Adrenal gland (tissue), 5 donors: ENCODE data around the gene RAD51B.

Experiments
- POLR2A ChIP-seq, 2 donors: fragments of 450-650 bp; IDR thresholded peaks; one replicate each; pipeline ENCODE4 v1.6.1; 2017; ENCODE audit warnings: antibody characterized with exemption in 2 of 2, mild to moderate bottlenecking in 2 of 2, moderate library complexity in 1 of 2
- TF ChIP-seq, protein P1 (sequence below), 6 experiments: fragments of 450-650 bp in 4 of 6; fragments of 200-600 bp in 2 of 6; sonication (generic) in 1 of 6; IDR thresholded peaks; 1 replicate in 5 of 6; 2 replicates in 1 of 6; pipeline versions ENCODE4 v1.5.1 to v1.8.0; 2016 to 2021; ENCODE audit warnings: antibody characterized with exemption in 6 of 6, mild to moderate bottlenecking in 2 of 6, moderate library complexity in 1 of 6
- donor health status: DM: no; HTN: no; CAD: no.

DNA sequence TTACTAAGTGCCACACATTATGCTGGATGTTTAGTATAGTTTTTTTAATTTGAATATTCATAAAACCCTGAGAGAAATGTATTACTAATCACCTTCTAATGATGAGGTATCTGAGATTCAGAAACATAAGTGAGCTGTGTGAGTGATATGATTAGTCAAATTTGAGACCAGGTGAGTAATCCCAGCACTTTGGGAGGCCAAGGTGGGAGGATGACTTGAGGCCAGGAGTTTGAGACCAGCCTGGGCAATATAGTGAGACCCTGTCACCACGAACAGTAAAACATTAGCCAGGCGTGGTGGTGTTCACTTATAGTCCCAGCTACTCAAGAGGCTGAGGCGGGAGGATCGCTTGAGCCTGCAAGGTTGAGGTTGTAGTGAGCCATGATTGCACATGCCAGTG, 438.4 kb downstream of the RAD51B start:
- TF ChIP-seq, protein P1, sequence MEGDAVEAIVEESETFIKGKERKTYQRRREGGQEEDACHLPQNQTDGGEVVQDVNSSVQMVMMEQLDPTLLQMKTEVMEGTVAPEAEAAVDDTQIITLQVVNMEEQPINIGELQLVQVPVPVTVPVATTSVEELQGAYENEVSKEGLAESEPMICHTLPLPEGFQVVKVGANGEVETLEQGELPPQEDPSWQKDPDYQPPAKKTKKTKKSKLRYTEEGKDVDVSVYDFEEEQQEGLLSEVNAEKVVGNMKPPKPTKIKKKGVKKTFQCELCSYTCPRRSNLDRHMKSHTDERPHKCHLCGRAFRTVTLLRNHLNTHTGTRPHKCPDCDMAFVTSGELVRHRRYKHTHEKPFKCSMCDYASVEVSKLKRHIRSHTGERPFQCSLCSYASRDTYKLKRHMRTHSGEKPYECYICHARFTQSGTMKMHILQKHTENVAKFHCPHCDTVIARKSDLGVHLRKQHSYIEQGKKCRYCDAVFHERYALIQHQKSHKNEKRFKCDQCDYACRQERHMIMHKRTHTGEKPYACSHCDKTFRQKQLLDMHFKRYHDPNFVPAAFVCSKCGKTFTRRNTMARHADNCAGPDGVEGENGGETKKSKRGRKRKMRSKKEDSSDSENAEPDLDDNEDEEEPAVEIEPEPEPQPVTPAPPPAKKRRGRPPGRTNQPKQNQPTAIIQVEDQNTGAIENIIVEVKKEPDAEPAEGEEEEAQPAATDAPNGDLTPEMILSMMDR (IDR thresholded peaks at IDR 0.05), result no peak
- no peak for TF ChIP-seq POLR2A (IDR thresholded peaks at IDR 0.05)
